DMS 273 (cell line): ENCODE measurements around the gene KCNF1.
A peak's percentile ranks its signal among the peaks of the same experiment; 100 is the strongest.

Source experiments
- DNase-seq: peaks from one replicate; lab custom pipeline; 2025; ENCODE audit not compliant: unreplicated experiment; lab: John Stamatoyannopoulos, UW

The KCNF1 gene, protein sequence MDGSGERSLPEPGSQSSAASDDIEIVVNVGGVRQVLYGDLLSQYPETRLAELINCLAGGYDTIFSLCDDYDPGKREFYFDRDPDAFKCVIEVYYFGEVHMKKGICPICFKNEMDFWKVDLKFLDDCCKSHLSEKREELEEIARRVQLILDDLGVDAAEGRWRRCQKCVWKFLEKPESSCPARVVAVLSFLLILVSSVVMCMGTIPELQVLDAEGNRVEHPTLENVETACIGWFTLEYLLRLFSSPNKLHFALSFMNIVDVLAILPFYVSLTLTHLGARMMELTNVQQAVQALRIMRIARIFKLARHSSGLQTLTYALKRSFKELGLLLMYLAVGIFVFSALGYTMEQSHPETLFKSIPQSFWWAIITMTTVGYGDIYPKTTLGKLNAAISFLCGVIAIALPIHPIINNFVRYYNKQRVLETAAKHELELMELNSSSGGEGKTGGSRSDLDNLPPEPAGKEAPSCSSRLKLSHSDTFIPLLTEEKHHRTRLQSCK

DNA sequence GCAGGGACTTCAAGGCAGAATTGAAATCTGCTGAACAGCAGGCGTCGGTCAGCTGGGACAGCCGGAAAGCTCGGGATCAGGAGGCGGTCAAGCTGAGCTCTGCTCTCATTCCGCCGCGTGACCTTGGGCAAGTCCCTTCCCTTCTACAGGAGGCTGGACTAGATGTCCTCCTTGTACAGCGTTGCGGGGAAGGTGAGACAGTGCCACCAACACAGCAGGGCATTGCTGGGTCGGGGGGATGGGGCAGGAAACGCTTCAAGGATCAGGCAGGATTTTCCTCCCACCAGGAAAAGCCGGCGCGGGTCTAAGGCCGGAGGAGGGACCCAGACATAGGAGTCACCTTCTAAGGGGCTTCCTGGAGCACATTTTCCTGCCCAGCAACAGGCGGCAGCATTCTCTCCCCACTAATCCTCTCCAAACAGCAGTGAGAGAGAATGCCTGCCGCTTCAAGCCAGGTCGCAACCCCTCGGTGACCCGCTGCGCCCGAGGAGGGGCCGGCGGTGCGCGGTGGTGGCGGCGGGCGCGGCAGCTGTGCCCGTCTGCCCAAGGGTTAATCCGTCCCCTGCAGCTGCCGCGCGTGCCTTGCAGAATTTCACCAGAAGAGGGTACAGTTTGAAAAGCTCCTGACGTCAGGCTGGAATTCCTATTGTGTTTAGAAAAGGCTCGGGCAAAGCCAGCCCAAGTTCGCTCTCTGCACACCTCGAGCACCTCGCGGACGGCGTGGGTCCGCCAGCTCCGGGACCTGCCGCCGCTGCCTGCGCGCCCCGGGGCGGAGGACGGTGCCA lies at the start of gene KCNF1:
TSS of gene KCNF1 (plus strand) at position 644 of the 785 bp plus-strand sequence. CDS start 493 bp downstream, outside the sequence.
- peak; percentile 86 for DNase-seq

DNA sequence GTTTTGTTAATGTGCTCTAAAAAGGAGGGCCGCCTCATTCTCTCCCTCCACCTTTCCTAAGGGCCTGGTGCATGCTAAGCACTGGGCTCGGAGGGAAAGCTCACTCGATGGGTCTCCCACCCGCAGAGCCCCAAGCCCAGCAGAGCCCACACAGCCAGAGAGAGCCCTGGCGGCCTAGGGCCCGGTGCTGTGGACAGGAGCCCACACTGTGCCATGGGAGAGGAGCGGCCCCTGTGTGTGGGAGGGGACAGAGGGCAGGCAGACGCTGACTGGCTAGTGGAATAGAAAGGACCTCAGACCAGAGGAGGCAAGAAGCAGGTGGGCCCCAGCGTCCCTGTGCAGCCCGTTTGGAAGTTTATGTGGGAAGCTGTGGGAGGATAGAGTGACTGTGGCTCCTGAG lies 49.4 kb upstream of the KCNF1 start:
- DNase-seq: no peak

DNA sequence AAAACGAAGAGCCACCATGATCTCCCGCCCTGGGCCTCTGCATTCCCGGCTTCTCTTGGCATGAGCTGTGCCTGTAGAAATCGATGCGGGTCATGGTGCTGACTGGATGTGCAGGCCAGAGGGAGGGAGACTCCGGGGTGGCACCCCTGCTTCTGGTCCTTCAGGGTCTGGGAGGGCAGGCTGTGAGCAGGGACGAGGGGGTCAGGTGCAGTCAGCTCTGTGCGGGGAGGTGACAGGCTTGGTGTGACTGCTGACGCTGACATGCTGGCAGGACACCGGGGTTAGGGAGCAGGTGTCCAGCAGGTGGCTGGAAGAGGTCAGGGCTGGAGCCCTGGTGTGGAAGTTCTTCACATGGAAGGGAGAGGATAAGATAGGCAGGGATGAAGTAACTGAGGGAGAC lies 48.7 kb upstream of the KCNF1 start:
- DNase-seq: no peak

DNA sequence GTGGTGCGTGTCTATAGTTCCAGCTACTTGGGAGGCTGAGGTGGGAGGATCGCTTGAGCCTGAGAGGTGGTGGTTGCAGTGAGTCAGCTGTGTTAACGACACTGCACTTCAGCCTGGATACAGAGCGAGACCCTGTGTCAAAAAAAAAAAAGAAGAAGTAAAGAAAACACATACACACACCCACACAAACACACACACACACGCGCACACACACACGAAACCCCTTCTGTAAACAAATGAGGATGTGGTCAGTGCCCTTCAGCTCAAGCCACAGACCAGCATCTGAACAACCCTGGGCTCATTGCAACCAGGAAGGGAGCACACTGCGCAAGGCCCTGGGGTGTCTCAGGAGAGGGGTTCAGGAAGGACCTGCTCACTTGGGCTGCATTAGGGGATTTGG lies 47.9 kb upstream of the KCNF1 start:
- no peak for DNase-seq

DNA sequence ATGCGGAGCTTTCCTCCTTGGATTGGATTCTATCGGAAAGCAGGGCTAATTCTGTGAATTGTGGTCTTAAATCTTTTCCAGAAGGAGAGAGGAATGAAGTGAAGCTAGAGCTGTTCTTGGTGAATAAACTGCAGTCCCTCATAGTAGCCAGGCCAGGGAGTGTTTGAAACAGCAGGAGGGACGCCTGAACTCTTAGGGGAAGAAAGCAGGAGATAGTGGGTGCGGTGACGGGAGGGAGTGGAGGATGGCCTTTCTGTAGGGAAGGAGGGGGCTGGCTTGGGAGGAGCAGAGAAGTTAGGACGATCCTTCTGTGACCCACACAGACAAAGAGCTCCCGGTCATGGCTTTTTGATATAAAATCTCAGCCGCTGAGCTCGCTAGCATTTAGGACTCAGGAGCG lies 47.5 kb upstream of the KCNF1 start:
- DNase-seq: no peak

DNA sequence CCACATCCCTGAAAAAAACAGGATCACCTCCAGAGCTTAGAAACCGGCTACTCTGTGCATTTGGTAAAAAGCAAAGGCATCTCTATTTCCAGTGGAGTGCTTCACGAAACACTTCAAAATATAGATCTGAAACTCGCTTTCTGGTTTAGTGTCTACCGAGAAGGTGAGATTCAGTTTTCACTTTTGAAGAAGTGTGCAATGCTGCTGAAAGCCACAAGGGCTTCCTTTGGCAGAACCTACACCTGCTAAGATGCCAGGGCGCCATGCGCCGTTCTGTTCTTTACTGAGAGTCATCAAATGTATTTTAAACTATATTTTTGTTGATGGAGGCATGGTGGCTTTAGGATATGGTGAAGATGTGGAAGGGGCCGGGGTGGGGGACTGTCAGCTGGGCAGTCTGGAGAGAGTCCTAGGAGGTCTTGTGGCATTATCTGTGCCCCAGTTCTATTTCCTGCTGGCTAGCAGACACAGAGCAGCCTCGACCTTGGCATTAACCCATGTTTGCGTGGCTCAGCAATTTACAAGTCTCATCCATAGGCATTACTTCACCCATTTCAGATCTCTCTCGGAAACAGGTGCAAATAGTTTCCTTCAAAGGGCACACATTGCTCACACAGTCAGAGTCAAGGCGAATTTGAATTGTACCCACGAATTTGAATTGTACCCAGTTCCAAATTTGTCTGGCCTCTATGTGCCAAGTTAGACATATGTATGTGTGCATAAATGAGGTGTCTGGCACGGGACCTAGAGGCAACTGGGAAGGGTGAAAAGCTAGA lies 46.7 kb upstream of the KCNF1 start:
- DNase-seq: peak; percentile 26

DNA sequence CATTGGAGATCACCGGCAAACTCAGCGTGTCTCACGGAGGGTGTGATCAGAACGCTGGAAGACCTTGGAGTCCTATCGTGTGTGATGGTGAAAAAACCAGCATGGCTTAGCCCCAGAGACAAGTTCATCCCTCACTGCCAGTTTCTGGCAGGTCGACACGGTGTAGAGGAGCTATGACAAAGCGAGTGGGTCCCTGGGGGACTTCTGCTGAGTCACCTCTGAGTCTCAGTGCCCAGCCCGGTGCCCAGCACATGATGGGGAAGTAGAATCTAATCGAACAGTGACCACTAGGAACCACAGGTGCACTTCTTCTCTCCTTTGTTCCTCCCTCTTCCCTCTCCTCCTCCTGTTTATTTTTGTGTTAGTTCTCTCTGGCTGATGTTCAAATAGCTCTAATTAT lies 45.9 kb upstream of the KCNF1 start:
- no peak for DNase-seq

DNA sequence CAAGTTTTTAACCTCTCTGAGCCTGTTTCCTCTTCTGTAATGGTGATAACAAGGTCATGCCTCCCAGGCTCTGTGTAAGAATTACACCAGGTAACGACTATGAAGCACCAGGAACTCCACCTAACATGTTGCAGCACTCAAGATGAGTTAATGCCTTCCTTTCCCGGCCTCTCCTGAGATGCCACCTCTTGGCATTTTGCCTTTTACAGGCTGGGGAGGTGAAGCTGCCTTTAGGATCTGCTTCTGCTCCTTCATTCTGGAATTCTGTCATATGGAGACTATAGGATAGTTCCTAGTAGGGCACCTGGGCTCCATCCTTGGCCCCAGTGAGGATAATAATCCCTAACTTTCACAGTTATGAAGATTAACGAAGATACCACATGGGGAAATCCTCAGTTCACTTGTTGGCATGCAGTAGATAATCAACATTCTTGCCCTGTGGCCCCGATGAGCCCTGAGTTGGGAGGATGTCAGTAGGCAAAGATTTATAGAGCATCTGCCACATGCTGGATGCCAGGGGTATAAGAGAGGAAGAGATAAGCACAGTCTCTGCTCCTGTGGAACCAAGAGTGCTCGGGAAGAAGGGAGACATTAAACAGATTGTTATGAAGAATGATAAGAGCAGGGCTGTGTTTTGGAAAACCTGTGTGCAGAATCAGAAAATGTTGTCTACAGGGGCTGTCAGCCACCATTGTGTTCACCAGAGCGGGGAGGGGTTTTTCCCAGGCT lies 43.9 kb upstream of the KCNF1 start:
- DNase-seq: peak; percentile 61

DNA sequence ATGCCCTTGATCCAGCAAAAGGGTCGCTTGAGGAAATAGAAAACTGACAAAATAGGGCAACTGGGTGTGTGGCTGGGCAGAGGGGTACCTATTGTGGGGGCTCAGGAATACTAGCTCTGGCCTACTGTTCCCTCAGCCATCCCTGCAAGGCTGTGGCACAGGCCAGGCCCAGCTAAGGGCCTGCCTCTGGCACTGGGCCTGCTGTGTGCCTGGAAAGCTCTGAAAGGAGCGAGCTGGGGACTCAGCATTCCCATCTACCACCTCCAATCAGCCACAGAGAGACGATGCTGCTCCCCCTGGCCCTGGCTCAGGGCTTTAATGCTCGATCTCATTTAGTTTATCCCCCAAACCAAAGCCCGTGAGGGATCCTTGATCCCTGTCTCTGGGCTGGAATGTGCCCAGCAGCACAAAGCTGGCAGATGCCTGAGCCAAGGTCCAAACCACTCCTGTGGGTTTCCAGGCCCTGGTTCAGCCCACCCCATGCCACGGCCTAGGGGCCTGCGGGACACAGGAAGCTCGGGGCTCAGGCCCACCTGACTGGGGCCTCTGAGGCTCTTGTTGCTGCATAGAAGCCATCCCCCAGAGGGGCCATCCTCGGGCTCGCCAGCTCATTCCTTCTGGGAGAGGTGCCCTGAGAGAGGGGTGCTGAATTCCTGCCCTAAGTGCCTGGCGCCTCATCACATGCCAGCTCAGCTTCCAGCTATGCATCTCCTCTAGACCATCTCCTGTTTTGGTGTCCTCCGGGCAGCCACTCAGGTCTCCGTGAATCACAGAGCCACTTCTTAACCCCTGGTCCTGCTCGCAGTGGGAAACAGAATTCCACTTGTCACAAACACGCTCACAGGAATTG lies 43.0 kb upstream of the KCNF1 start:
- DNase-seq: no peak

DNA sequence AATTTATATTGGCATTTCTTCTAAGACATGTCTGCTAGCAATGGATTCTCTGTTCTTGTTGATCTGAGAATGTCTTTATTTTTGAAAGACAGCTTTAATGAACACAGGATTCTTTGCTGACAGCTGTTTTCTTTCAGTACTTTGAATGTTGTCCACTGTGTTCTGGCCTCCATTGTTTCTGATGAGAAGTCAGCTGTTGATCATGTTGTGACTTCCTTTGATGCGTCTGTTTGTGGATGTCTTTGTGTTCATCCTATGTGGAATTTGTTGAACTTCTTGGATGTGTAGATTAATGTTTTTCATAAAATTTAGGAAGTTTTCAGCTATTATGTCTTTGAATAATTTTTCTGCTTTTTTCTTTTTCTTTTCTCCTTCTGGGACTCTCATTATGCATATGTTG lies 39.8 kb upstream of the KCNF1 start:
- no peak for DNase-seq

DNA sequence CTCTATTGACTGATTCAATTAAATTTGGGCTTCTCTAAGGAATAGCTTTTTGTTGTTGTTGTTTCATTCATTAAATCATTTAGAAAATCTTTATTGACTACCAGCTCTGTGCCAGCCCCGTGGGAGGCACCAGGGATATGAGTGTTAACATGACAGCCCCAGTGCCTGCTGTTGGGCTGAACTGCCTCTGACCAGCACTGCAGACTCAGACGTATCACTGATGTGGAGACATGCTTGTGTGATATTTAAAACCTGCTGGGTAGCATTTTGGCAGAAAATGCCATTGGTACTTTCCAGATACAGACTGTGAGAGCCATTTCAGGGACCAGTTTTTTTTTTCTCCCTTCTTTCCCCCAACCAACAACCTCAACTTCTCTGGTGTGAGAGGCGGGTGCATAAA lies 38.6 kb upstream of the KCNF1 start:
- no peak for DNase-seq

DNA sequence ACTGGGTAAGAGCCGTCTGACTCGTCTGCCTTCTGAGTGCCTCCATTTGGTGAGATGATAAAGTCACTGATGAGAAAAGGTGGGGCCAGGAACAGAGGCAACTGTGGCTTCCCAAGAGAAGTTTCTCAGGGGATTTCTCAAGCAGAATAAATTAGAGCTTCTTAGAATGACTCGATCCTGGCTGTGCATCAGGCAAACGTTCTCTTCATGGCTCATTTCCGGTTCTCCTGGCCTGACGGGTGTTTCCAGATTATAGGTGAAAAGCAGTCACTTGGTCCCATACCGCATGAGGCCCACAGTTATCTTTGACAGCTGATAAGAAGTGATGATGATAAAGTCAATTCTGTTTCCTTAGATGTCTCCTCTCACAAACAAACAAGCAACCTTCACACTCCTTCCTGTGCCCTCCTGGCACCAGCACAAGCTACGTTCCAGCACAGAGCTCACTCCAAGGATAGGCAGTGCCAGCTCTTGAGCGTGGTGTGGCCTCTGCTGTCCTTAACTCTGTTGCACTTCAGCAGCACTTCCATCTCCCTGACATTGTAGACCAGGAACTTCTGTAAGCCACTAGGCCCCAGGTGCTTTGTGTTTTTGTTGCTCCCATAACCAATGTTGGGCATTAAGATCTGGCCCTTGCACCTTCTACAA lies 37.8 kb upstream of the KCNF1 start:
- DNase-seq: no peak

DNA sequence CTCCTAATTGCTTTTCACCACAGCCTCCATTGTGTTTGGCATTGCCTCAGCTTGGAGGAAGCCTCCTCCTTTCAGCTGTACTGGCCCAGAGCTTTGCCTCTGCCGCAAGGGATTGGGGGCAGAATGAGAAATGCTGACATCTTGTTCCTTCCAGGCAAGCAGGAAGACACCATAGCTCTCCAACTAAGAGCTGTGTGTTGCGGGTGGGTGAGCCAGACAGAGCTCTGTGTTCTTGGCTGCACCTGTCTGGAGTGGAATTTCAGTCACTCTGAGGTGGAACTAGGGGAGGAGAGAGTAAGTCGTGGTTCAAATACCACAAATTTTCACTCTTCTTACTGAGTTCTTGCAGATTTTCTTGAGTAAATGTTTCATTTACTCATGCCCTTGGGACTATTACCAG lies 36.6 kb upstream of the KCNF1 start:
- DNase-seq: no peak

DNA sequence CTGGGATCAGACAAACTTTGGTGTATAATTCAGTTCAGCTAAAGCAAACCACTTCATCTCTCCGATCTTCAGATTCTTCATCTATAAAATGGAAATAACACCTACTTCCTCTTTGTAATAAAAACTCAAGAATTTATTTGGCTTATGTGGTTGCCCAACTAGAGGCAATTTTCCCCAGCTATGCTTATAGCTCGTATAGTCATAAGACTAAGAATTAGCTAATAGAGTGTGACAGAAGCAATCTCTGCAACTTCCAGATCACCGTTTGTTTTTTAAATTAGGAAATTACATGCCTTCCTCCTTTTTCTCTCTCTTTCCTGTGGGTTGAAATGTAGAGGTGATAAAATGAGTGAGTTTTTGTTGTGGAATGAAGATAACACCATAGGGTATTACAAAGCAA lies 35.3 kb upstream of the KCNF1 start:
- no peak for DNase-seq

DNA sequence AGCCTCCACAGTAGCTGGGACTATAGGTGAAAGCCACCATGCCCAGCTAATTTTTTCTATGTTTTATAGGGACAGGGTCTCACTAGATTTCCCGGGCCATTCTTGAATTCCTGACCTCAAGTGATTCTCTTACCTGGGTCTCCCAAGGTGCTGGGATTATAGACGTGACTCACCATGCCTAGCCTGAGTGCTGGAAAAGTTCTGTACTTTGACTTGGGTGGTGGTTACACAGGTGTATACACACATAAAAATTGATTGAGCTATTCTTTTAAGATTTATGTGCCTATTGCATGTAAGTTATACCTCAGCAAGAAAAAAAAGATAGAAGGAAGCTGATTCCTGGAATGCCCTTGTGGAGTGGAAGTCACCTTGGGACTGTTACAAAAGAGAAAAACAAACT lies 34.8 kb upstream of the KCNF1 start:
- DNase-seq: no peak

DNA sequence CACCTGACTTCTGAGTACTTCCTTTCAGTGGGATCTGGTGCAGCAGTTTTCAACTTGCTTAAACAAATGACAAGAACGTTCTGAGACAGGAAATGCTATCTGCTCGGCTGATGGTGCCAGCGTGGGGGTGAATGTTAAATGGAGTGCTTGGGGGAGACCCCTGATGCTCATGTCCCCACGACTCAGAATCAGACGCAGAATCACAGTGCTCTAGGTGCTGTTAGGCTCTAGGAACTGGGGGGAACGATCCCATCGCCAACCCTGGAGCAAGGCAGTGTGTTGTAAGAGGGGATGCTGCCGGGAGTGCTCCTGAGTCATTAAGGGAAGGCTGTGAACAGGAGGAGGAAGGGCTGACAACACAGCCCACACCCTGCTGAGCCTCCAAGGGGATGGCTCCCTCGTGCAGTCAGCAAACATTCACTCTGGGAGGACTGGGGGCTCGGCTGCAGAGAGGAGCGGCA lies 34.1 kb upstream of the KCNF1 start:
- DNase-seq: no peak

DNA sequence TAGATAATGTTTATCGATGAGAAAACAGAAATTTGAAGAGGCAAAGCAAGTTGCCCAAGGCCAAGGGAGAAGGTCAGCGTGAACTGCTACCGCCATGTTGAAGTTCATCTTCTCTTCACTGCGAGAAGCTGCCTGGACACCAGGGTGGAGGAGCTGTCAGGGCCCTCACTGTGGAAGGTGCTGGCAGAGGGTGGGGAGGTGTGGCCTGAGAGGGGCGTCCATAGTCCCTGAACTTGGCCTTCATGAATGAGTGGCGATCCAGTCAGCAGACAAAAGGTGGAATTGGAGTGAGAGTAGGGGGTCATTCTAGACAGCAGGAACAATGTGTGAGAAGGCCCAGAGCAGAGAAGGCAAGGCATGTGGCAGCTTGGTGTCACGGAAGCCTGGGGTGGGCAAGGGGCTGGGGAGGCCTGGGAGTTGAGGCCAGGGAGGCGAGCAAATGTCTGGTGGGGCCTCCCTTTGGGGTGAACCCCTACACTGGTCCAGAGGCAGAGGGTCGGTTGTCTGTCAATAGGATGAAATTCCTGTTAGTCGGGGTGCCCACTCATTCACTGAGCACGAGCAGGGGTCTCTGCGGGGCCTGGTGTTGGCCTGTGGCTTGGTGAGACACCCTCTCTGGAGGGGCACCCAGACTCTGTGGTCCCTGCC lies 33.3 kb upstream of the KCNF1 start:
- no peak for DNase-seq

DNA sequence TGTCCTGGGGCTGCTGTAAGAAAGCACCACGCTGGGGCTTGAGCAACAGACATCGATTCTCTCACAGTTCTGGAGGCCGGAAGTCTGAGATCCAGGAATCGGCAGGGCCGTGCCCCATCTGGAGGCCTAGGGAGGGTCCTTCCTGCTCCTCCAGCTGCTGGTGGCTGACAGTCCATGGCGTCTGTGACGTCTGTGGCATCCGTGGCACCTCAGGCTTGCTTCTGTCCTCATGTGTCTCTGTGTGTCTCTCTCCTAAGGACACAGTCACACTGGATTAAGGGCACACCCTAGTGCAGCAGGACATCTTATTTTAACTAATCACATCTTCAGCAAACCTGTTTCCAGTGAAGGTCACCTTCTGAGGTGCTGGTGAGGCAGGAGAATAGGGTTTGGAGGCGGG lies 32.6 kb upstream of the KCNF1 start:
- no peak for DNase-seq
